ENCODE results near the gene TSPYL2.

Gene TSPYL2

DNA sequence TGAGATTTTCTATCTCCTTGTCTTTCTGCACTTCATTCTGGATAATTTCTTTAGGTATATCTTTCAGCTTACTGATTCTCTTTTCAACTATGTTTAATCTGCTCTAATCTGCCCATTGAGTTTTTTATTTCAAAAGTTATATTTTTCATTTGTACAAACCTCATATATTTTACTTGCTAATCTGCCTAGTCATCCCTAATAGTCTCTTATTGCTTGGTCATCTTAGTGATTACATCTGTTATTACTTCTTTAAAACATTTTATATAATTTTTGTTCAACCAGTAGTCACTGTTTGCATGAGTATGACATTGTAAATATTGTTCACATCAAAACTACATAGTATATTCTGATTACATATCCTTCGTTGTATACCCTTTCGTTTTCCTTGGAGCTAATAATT, 44.2 kb downstream of the TSPYL2 start:
- DNase-seq, result no peak

DNA sequence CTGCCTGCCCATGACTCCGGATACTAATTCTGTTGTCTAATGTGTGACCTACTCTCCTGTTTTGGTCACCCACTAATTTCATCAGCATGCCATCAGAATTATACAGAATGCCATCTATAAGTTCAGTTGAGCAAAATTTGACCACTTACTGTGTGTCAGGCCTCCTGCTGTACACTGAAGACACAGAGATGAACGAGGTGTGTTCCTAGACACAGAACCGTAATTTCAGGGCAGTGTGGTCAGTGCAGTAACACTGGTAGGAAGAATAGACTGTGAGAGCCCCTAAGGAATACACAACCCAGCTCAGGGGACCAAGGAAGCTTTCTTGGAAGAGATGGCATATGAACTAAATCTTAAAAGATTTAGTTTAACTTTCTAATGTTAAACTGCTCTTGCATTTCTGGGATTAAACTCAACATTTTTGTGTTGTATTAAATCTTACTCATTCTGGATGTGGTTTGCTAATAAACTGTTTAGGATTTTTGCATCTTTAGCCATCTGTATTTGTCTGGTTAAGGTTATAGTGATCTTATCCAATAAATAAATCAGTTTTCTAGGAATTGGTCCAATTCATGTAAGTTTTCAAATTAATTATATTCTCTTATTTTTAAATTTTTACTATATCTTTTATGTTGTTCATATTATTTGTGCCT, 46.1 kb downstream of the TSPYL2 start:
- no peak for DNase-seq

DNA sequence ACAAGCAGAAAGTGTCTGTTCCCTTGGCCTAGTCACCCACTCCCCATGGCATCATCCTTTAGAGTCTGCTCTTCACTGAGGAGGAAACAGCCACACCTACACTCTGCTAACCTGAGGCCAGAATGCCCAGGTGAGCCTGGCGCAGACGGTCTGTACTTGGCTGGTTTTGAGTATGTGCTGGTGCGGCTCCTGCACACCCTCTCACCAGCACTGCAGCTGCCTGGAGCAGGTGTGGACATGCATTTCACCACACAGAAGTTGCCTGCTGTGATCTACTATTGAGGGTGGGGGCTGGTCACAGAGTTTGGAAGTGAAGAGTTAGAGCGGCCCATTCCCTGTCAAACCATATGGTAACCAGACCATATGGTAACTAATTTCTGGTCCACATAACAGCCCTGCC, 51.2 kb downstream of the TSPYL2 start:
- no peak for DNase-seq

DNA sequence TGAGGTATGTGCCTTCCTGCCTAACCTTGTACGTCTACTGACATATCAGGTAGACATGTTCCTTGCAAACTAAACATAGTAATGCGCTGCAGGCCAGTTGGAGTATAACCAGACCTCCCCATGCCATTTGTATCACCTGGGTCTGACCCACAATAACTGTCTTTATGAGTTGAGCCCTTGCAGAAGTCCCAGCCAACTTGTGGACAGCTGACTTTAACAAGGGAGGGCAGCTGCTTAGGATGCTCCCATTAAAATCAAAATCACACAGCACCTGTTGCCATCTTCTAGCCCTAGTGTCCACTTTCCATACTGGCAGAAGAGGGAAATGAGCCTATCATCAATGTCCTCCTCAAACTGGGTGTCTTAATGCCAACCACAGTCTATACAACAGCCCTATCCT, 53.4 kb downstream of the TSPYL2 start:
- DNase-seq, result no peak

All from RPMI8226 (cell line).